Activated CD4-positive, CD25-positive, alpha-beta regulatory T cell (primary cell): ENCODE results near the gene GSTA1.
"Not testable (repeated sequence)": the region's sequence is repeated elsewhere in the genome, so short reads cannot be mapped to it uniquely, and the experiment has no call there.

Source experiments
- DNase-seq, 4 experiments: peaks; one replicate each; lab custom pipeline; 2025; lab: John Stamatoyannopoulos, UW

Gene GSTA1

GRCh38 chr6:52808660-52809059 is 5.0 kb upstream of the GSTA1 start:
- DNase-seq, result no peak

DNA sequence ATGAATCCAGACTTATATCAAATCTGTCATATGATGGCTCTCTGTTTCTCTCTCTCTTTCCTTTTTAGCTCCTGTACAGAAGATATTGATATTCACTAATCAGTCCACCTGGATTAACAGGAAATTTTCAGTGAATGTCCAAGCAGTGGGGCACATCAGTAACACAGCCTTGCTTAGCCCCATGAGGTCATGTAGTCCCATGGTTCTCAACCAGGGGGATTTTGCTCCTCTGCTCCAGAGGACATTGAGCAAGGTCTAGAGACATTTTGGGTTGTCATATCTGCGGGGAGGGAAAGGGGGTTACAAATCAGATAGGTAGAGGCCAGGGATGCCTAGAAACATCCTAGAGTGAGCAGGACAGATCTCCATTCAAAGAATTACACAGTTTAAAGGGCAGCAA is 810 bp downstream of the GSTA1 start:
- DNase-seq, result no peak

GRCh38 chr6:52801188-52801841 is 2.3 kb downstream of the GSTA1 start:
- no peak for DNase-seq

DNA sequence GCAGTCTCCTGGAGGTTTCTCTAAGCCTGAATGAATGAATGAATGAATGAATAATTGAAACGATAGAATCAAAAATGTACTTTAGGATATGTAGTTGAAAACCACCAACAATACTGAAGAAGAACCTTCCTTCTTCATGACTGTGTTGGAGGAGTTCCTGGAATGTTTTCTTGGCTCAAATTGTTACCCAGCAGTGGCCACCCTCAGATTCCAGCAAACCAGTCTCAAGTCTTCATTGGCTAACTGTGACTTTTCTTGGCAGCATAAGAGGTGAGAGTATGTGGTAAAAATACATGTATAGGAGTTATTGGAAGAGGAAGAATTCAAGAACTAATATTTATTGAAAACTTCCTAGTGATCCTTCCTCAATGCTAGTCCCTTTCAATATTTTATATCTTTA is 4.3 kb downstream of the GSTA1 start:
- not testable (repeated sequence) for DNase-seq

DNA sequence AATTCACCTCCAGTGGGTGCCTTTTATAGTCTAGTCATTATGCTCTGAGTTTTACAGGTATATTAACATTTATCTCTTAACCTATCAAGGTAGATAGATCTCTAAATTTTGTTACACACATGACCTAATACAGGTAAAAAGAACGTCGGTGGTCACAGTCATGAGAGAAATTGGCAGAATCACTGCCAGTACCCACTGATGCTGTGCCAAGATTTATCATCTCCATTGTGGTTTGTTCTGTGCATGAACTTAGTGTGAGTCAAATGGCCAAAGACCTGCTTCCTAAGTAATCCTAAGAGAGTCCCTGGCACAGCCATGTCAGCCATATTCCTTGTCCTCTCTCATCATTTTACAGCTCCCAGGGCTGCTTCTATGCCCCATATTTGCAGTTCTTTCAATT is 9.2 kb downstream of the GSTA1 start:
- DNase-seq, result not testable (repeated sequence)

- DNase-seq, result no peak
Measured at GRCh38 chr6:52790861-52791260, 12.8 kb downstream of the GSTA1 start.

DNA sequence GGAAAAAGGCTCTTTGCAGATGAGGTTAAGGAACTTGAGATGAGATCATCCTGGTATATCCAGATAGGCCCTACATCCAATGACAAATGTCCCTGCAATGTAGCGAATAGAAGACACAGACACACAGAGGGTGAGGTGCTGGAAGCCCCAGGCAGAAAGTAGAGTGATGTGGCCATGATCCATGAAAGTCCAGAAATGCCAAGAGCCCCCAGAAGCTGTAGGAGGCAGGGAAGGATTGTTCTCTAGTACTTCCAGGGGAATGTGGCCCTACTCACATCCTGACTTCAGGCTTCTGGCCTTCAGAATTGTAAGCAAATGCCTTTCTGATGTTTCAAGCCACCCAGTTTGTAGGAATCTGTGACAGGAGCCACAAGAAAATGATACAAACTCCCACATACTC is 14.0 kb downstream of the GSTA1 start:
- not testable (repeated sequence) for DNase-seq

DNA sequence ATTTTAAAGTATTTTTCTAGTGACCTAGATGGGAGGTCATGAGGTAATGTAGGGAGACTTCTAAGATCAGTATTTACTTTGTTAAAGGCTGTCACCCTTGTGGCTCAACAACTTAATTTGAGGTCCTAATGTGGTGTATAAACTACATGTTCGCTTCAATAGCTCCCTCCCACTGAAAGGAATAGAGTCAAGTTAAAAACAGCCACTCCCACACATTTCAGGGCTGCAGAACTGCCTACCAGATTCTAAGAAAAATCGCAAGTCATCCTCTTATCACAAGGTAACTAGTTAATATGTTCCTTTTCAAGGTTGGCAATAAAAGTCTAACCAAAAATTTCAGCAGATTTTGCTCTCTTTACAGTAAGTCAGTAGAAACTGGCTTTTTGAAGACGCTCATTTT is 15.1 kb downstream of the GSTA1 start:
- no peak for DNase-seq

GRCh38 chr6:52787917-52788316 is 15.7 kb downstream of the GSTA1 start:
- no peak for DNase-seq

GRCh38 chr6:52786249-52786956 is 17.2 kb downstream of the GSTA1 start:
- no peak for DNase-seq

DNA sequence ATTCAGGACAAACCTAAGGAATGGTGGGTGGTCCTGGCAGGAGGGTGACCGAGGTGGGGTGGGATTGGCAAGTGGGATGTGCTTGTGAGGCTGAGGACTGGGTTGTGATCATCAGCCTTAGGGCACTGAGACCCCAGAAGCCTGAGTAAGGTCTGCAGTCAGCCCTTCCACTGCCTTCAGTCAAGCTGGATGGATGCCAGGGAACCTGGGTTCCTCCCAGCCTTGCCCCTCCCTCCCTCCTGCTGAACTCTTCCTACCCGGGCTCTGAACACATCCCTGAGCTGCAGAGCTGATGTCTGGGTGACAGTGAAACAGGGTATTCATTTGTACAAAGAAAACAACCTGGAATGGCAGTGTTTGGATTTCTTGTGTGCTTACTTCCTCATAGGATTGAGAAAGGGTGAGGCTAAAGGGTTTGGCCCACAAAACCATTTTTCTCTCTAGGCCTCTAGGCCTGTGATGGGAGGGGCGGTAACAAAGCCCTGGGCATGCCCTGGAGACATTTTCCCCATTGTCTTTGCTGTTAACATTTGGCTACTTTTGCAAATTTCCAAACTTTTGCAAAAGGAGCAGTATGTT is 20.8 kb downstream of the GSTA1 start:
- DNase-seq, result not testable (repeated sequence)

DNA sequence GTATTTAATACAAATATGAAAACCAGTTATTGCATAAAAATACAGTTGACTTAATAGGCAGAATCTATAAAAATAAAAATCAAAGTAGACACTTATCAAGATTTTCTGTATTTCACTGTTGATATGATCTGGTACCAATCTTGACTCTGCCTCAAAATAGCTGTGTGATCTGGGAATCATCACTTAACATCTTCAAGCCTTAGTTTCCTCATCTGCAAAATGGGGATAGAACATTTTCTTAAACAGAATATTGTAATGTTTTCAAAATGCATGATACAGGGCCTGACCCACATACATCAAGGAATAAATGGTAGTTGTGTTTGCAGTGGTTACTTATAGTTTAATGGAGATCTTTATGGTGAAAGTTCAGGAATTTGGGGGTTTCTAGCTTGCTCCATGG is 21.4 kb downstream of the GSTA1 start:
- not testable (repeated sequence) for DNase-seq

- no peak for DNase-seq
Measured at GRCh38 chr6:52779237-52779636, 24.4 kb downstream of the GSTA1 start.

DNA sequence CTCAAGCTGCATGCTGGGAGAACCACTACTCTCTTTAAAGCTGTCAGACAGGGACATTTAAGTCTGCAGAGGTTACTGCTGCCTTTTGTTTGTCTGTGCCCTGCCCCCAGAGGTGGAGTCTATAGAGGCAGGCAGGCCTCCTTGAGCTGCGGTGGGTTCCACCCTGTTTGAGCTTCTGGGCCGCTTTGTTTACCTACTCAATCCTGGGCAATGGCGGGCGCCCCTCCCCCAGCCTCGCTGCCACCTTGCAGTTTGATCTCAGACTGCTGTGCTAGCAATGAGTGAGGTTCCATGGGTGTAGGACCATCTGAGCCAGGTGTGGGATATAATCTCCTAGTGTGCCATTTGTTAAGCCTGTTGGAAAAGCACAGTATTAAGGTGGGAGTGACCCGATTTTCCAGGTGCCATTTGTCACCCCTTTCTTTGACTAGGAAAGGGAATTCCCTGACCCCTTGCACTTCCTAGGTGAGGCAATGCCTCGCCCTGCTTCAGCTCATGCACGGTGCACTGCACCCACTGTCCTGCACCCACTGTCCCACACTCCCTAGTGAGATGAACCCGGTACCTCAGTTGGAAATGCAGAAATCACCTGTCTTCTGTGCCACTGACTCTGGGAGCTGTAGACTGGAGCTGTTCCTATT is 26.8 kb downstream of the GSTA1 start:
- DNase-seq, result not testable (repeated sequence)

DNA sequence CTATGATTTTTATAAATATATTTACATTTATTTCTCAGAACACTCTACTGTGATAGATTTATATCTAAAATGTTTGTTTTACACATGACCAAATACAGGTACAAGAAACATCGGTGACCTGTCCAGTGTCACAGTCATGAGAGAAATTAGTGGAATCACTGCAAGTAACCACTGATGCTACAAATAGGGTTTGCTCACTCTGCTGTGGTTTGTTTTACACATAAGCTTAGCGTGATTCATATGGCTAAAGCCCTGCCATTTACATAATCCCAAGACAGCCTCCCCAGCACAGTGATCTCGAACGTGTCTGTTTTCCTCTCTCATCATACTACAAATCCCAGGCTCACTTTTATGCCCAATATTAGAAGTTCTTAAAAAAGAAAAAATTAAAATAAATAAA is 34.2 kb downstream of the GSTA1 start:
- not testable (repeated sequence) for DNase-seq

- not testable (repeated sequence) for DNase-seq
Measured at GRCh38 chr6:52767658-52768057, 36.0 kb downstream of the GSTA1 start.

- DNase-seq, result not testable (repeated sequence)
Measured at GRCh38 chr6:52763322-52763916, 40.2 kb downstream of the GSTA1 start, which contains the start of gene GSTA2. TSS of gene GSTA2 (minus strand) at chr6:52763475. CDS start at chr6:52757947, 5,528 bp downstream.

DNA sequence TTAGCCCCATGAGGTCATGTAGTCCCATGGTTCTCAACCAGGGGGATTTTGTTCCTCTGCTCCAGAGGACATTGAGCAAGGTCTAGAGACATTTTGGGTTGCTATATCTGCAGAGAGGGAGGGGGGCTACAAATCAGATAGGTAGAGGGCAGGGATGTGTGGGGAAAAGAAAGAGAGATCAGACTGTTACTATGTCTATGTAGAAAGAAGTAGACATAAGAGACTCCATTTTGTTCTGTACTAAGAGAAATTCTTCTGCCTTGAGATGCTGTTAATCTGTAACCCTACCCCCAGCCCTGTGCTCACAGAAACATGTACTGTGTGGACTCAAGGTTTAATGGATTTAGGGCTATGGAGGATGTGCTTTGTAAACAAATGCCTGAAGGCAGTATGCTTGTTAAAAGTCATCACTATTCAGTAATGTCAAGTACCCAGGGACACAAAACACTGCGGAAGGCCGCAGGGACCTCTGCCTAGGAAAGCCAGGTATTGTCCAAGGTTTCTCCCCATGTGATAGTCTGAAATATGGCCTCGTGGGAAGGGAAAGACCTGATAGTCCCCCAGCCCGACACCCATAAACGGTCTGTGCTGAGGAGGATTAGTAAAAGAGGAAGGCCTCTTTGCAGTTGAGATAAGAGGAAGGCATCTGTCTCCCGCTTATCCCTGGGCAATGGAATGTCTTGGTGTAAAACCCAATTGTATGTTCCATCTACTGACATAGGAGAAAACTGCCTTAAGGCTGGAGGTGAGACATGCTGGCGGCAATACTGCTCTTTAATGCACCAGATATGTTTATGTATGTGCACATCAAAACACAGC is 41.7 kb downstream of the GSTA1 start:
- DNase-seq, result not testable (repeated sequence)

DNA sequence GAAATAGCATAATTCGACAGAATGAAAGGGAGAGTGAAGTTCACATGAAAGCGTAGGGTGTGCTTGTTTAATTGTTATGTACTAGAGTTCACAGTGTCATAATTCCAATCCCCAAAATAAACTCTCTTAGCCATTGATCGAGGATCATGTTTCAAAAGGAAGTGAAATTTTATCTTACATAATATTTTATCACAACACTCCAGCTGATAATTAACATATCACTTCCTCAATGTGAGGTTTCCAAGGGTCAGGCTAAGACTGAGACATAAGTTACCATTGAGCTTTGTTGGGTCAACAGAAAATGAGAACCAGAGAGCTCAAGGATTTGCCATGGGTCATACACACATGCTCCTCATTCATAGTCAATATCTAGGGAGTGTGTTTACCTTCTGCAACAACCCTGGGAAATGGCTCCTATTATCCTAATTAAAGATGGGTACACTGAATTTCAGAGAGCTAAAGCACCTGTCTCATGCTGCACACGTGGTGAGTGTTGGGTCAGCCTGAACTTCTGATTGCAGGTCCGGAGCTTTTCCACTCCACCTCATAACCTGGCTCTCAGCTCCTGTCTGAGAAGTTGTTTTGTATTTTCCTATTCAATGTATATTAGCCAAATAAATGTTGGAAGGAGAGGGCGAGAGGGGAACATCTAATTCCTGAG is 43.4 kb downstream of the GSTA1 start:
- DNase-seq, result no peak

- no peak for DNase-seq
Measured at GRCh38 chr6:52759085-52759484, 44.5 kb downstream of the GSTA1 start.
